CD14-positive monocyte (primary cell): ENCODE data around the gene THSD4. TPM values are rescaled to one million over a fixed set of nuclear protein-coding genes. Genes with fewer than 3 reads are reported as not detected.

Experiments
- DNase-seq, 3 donors: peaks; one replicate each; pipeline ENCODE4 v3.0.0-alpha.2; 2011 to 2022
- H2AFZ ChIP-seq: 2 replicates; pipeline ENCODE4 v1.6.0; 2012; ENCODE audit warnings: mild to moderate bottlenecking, low read depth, low read length, inconsistent platforms; ENCODE audit not compliant: insufficient read depth, poor library complexity, severe bottlenecking
- H3K27ac ChIP-seq, 2 donors: 1 replicate in 1 of 2; 2 replicates in 1 of 2; pipeline ENCODE4 v1.5.1; 2012 to 2013; ENCODE audit warnings: low read length in 2 of 2, control low read depth in 1 of 2, inconsistent platforms in 1 of 2, low read depth in 1 of 2, mild to moderate bottlenecking in 1 of 2
- H3K27me3 ChIP-seq, 2 donors: one replicate each; pipeline versions ENCODE4 v1.6.0 to v1.6.1; 2011 to 2013; ENCODE audit warnings: low read length in 2 of 2; ENCODE audit not compliant: control insufficient read depth in 2 of 2, insufficient read depth in 2 of 2
- H3K36me3 ChIP-seq, 2 donors: replicated peaks in 1 of 2; 1 replicate in 1 of 2; 2 replicates in 1 of 2; pipeline versions ENCODE4 v1.5.1 to v1.6.1; 2012 to 2013; ENCODE audit warnings: low read length in 2 of 2, control low read depth in 1 of 2, inconsistent platforms in 1 of 2, mild to moderate bottlenecking in 1 of 2; ENCODE audit not compliant: insufficient read depth in 2 of 2, control insufficient read depth in 1 of 2
- H3K4me1 ChIP-seq, 2 donors: 1 replicate in 1 of 2; 2 replicates in 1 of 2; pipeline versions ENCODE4 v1.5.1 to v1.6.1; 2012 to 2013; ENCODE audit warnings: low read length in 2 of 2, control low read depth in 1 of 2, inconsistent platforms in 1 of 2, mild to moderate bottlenecking in 1 of 2, moderate library complexity in 1 of 2; ENCODE audit not compliant: insufficient read depth in 2 of 2, control insufficient read depth in 1 of 2
- H3K4me2 ChIP-seq: replicated peaks from 2 replicates; pipeline ENCODE3; 2012; ENCODE audit warnings: low read length, moderate library complexity, mild to moderate bottlenecking; ENCODE audit not compliant: poor library complexity, severe bottlenecking; ENCODE audit errors: extremely low read depth
- H3K4me3 ChIP-seq, 3 experiments: fragments of 200-600 bp in 1 of 3; sonication (generic) in 1 of 3; replicated peaks in 1 of 3; 1 replicate in 2 of 3; 2 replicates in 1 of 3; pipeline ENCODE4 v1.5.1; 2011 to 2013; ENCODE audit warnings: low read length in 3 of 3, mild to moderate bottlenecking in 3 of 3, control low read depth in 2 of 3, low read depth in 2 of 3, inconsistent platforms in 1 of 3, moderate library complexity in 1 of 3
- H3K79me2 ChIP-seq: 2 replicates; pipeline ENCODE4 v1.6.0; 2012; ENCODE audit warnings: mild to moderate bottlenecking, control low read depth, inconsistent platforms, low read length, moderate library complexity; ENCODE audit not compliant: insufficient read depth
- H3K9ac ChIP-seq: 2 replicates; pipeline ENCODE4 v1.6.0; 2017; ENCODE audit warnings: low read length, mild to moderate bottlenecking; ENCODE audit not compliant: insufficient read depth, poor library complexity, severe bottlenecking
- H3K9me3 ChIP-seq, 2 donors: replicated peaks in 1 of 2; 1 replicate in 1 of 2; 2 replicates in 1 of 2; pipeline versions ENCODE4 v1.5.1 to v1.6.1; 2012 to 2013; ENCODE audit warnings: low read length in 2 of 2, control low read depth in 1 of 2; ENCODE audit not compliant: control insufficient read depth in 1 of 2, insufficient read depth in 1 of 2
- H4K20me1 ChIP-seq: 2 replicates; pipeline ENCODE4 v1.6.0; 2012; ENCODE audit warnings: mild to moderate bottlenecking, low read length, control low read depth, moderate library complexity; ENCODE audit not compliant: insufficient read depth
- H3K27ac Mint-ChIP-seq, 7 donors: one replicate each; pipeline ENCODE4 v1.8.0; 2020; ENCODE audit warnings: mild to moderate bottlenecking in 7 of 7, mixed read lengths in 7 of 7, moderate library complexity in 6 of 7, inconsistent platforms in 2 of 7
- H3K27me3 Mint-ChIP-seq, 3 donors: one replicate each; pipeline ENCODE4 v1.8.0; 2021 to 2022; ENCODE audit warnings: low read depth in 3 of 3, mild to moderate bottlenecking in 3 of 3, mixed read lengths in 3 of 3, moderate library complexity in 3 of 3, inconsistent platforms in 1 of 3
- H3K36me3 Mint-ChIP-seq, 2 donors: one replicate each; pipeline ENCODE4 v1.8.0; 2020; ENCODE audit warnings: mixed read lengths in 2 of 2, inconsistent platforms in 1 of 2, mild to moderate bottlenecking in 1 of 2
- H3K4me1 Mint-ChIP-seq: one replicate; pipeline ENCODE4 v1.8.0; 2020; ENCODE audit warnings: mild to moderate bottlenecking, mixed read lengths
- H3K4me3 Mint-ChIP-seq, 2 donors: one replicate each; pipeline ENCODE4 v1.8.0; 2020; ENCODE audit warnings: mild to moderate bottlenecking in 2 of 2, mixed read lengths in 2 of 2, moderate library complexity in 1 of 2
- H3K9me3 Mint-ChIP-seq, 7 donors: one replicate each; pipeline ENCODE4 v1.8.0; 2020 to 2022; ENCODE audit warnings: mixed read lengths in 7 of 7, mild to moderate bottlenecking in 6 of 7, moderate library complexity in 6 of 7, inconsistent platforms in 2 of 7
- CTCF ChIP-seq: fragments of 200-600 bp; IDR thresholded peaks from one replicate; pipeline ENCODE4 v1.8.0; 2022; ENCODE audit warnings: antibody characterized with exemption, mild to moderate bottlenecking
- WGBS: methylation state at CpG from one replicate; pipeline ENCODE4 v1.1.5; 2013; ENCODE audit warnings: missing lambda C conversion rate; ENCODE audit not compliant: insufficient coverage; 5-methylcytosine and 5-hydroxymethylcytosine counted together
- intact Hi-C, 2 donors: fragments of 100-400 bp; cut with micrococcal nuclease; formaldehyde crosslinking; loops; one replicate each; pipeline versions ENCODE4 v1.15.0 to v1.15.1; 2023
- polyA plus RNA-seq, 3 donors: library from polyadenylated mRNA; depleted of rRNA in 1 of 3; unstranded in 2 of 3; stranded (reverse) in 1 of 3; fragments of 300-500 nt in 2 of 3; fragments of >200 nt in 1 of 3; fragmentation: Illumina TruSeq in 2 of 3; gene quantifications; 1 replicate in 2 of 3; 2 replicates in 1 of 3; pipeline ENCODE4 v1.2.3, GENCODE V29; 2012 to 2021

Gene THSD4
- polyA plus RNA-seq, 3 donors = not detected

- H3K9me3 ChIP-seq = no peaks in the 10 kb centered on the region
- no peak overlapping the region for H3K4me3 ChIP-seq
- H3K27me3 ChIP-seq = no peaks in the 10 kb centered on the region
- no peak overlapping the region for H3K4me2 ChIP-seq
- H2AFZ ChIP-seq = no peak overlapping the region
- no peaks in the 10 kb centered on the region for H3K4me1 ChIP-seq
- no peaks in the 10 kb centered on the region for H3K36me3 ChIP-seq
- no peak for DNase-seq
- Mint-ChIP-seq H3K4me3 (no peak overlapping the region), H3K27ac (no peak overlapping the region), H3K27me3 (peaks cover 1 to 5% (median 5%) of the 10 kb centered on the region in 3 donors), H3K36me3 (no peaks in the 10 kb centered on the region), H3K4me1 (no peaks in the 10 kb centered on the region), H3K9me3 (no peaks in the 10 kb centered on the region)
- intact Hi-C loops = loop anchor here in 1 of 2 donors (5.0 kb wide), 1 partner anchor 286 kb away; no protein-coding TSS in a partner anchor
- H3K79me2 ChIP-seq = no peaks in the 10 kb centered on the region
- no CpG with 5 or more reads among the region's 1 CpG for WGBS
- TF ChIP-seq CTCF = no peak
- no peaks in the 10 kb centered on the region for H4K20me1 ChIP-seq
- H3K9ac ChIP-seq = no peak overlapping the region
- no peak overlapping the region for H3K27ac ChIP-seq
Measured at GRCh38 chr15:71733122-71733521, 617.9 kb downstream of the THSD4 start.

GRCh38 chr15:71734709-71735384, 619.6 kb downstream of the THSD4 start:
- no peak overlapping the region for H3K9ac ChIP-seq

More at GRCh38 chr15:71734709-71735384, 619.6 kb downstream of the THSD4 start:
- Mint-ChIP-seq H3K36me3 (no peaks in the 10 kb centered on the region), H3K27me3 (peaks cover 1 to 8% (median 6%) of the 10 kb centered on the region in 3 donors), H3K27ac (no peak overlapping the region), H3K9me3 (no peaks in the 10 kb centered on the region), H3K4me3 (no peak overlapping the region), H3K4me1 (no peaks in the 10 kb centered on the region)
- DNase-seq = no peak
- no peaks in the 10 kb centered on the region for H3K36me3 ChIP-seq
- no peak overlapping the region for H3K27ac ChIP-seq
- no peak overlapping the region for H3K4me2 ChIP-seq
- no peaks in the 10 kb centered on the region for H3K27me3 ChIP-seq
- intact Hi-C loops = loop anchor here in 1 of 2 donors (5.0 kb wide), 1 partner anchor 288 kb away; no protein-coding TSS in a partner anchor
- H3K9me3 ChIP-seq = no peaks in the 10 kb centered on the region
- no peak for TF ChIP-seq CTCF
- H2AFZ ChIP-seq = no peak overlapping the region
- H4K20me1 ChIP-seq = no peaks in the 10 kb centered on the region
- 68% methylated on average over 4 of the region's 4 CpGs for WGBS
- H3K4me3 ChIP-seq = no peak overlapping the region
- H3K4me1 ChIP-seq = no peaks in the 10 kb centered on the region
- H3K79me2 ChIP-seq = no peaks in the 10 kb centered on the region
